GM10266 (cell line): ENCODE data around the gene MBNL2.

Source experiments
- DNase-seq: peaks from one replicate; pipeline ENCODE4 v3.0.0; 2012; ENCODE audit errors: extremely low spot score
- CTCF ChIP-seq: IDR thresholded peaks from 2 replicates; pipeline ENCODE4 v1.5.1; 2012; ENCODE audit warnings: mild to moderate bottlenecking, low read depth; ENCODE audit not compliant: control insufficient read depth, insufficient read depth; ENCODE audit errors: missing control alignments

Gene MBNL2

GRCh38 chr13:97264663-97265062, 42.5 kb downstream of the MBNL2 start:
- no peak for TF ChIP-seq CTCF
- DNase-seq: no peak

GRCh38 chr13:97266332-97266731, 44.2 kb downstream of the MBNL2 start:
- TF ChIP-seq CTCF: no peak
- no peak for DNase-seq

- no peak for DNase-seq
- no peak for TF ChIP-seq CTCF
Observed at GRCh38 chr13:97266772-97267417, 44.8 kb downstream of the MBNL2 start.

- DNase-seq: no peak
- TF ChIP-seq CTCF: no peak
Observed at GRCh38 chr13:97267418-97268059, 45.4 kb downstream of the MBNL2 start.

GRCh38 chr13:97268772-97269171, 46.6 kb downstream of the MBNL2 start:
- no peak for TF ChIP-seq CTCF
- no peak for DNase-seq

- no peak for DNase-seq
- no peak for TF ChIP-seq CTCF
Observed at GRCh38 chr13:97269603-97270002, 47.5 kb downstream of the MBNL2 start.

GRCh38 chr13:97272526-97272925, 50.4 kb downstream of the MBNL2 start:
- TF ChIP-seq CTCF: no peak
- DNase-seq: no peak
